GM12872 (cell line): ENCODE data around the gene NR2C2.

Experiments
- CTCF ChIP-seq: IDR thresholded peaks from 3 replicates; pipeline ENCODE4 v1.5.1; 2011; ENCODE audit warnings: low read depth, mild to moderate bottlenecking, low read length, moderate library complexity; ENCODE audit not compliant: insufficient read depth

Gene NR2C2

GRCh38 chr3:14991151-14991742 lies 43.9 kb downstream of the NR2C2 start:
- no peak for TF ChIP-seq CTCF

- no peak for TF ChIP-seq CTCF
Measured at GRCh38 chr3:14991818-14992612, 44.6 kb downstream of the NR2C2 start.

- TF ChIP-seq CTCF, result no peak
Measured at GRCh38 chr3:14997941-14998340, 50.6 kb downstream of the NR2C2 start.

GRCh38 chr3:15007681-15008141 lies 60.3 kb downstream of the NR2C2 start:
- no peak for TF ChIP-seq CTCF

- TF ChIP-seq CTCF, result no peak
Measured at GRCh38 chr3:15009167-15009566, 61.8 kb downstream of the NR2C2 start.

- no peak for TF ChIP-seq CTCF
Measured at GRCh38 chr3:15010664-15011063, 63.3 kb downstream of the NR2C2 start.

- no peak for TF ChIP-seq CTCF
Measured at GRCh38 chr3:15011174-15011573, 63.8 kb downstream of the NR2C2 start.
